H1 (cell line): ENCODE measurements around the gene C1QL2. TPM values are rescaled to one million over a fixed set of nuclear protein-coding genes. Genes with fewer than 3 reads are reported as not detected.

ENCODE experiments used
- CTCF ChIA-PET: fragments of 300-600 bp; sonication (Branson Sonifier 250); formaldehyde crosslinking; loops from one replicate; lab custom pipeline; 2021; ENCODE audit not compliant: partially characterized antibody; lab: Charles Lee
- POLR2A ChIA-PET: fragments of 300-600 bp; sonication (Branson Sonifier 250); formaldehyde crosslinking; loops from one replicate; lab custom pipeline; 2021; ENCODE audit warnings: inconsistent platforms; ENCODE audit not compliant: partially characterized antibody; lab: Charles Lee
- DNase-seq, 2 experiments: peaks; one replicate each; pipeline versions ENCODE4 v3.0.0 to v3.0.0-alpha.2; 2010 to 2022; ENCODE audit warnings: low spot score in 2 of 2, low read depth in 1 of 2, mixed read lengths in 1 of 2
- FAIRE-seq: peaks from 2 replicates; lab custom pipeline; 2011; peaks lifted over from hg19 to GRCh38; lab: Jason Lieb, UNC
- H2AFZ ChIP-seq: 2 replicates; pipeline ENCODE4 v1.8.1; 2012; ENCODE audit warnings: low read length, inconsistent platforms
- H2AK5ac ChIP-seq: 2 replicates; pipeline ENCODE4 v1.6.1; 2013; ENCODE audit warnings: low read depth, low read length
- H2BK120ac ChIP-seq: replicated peaks from 2 replicates; pipeline ENCODE3; 2013; ENCODE audit warnings: low read depth, low read length, inconsistent platforms
- H2BK12ac ChIP-seq: 2 replicates; pipeline ENCODE4 v1.6.1; 2013; ENCODE audit warnings: low read depth, low read length
- H2BK15ac ChIP-seq: 2 replicates; pipeline ENCODE4 v1.6.1; 2013; ENCODE audit warnings: low read length
- H2BK20ac ChIP-seq: 2 replicates; pipeline ENCODE4 v1.6.1; 2013; ENCODE audit warnings: low read length
- H2BK5ac ChIP-seq: 2 replicates; pipeline ENCODE4 v1.6.1; 2013; ENCODE audit warnings: low read depth, low read length
- H3K14ac ChIP-seq: 2 replicates; pipeline ENCODE4 v1.6.1; 2013; ENCODE audit warnings: inconsistent platforms; ENCODE audit not compliant: insufficient read length
- H3K18ac ChIP-seq: 2 replicates; pipeline ENCODE4 v1.6.1; 2013; ENCODE audit warnings: low read length; ENCODE audit errors: extremely low read depth
- H3K23ac ChIP-seq: 2 replicates; pipeline ENCODE4 v1.6.1; 2013; ENCODE audit warnings: inconsistent platforms; ENCODE audit not compliant: insufficient read length
- H3K23me2 ChIP-seq: 2 replicates; pipeline ENCODE4 v1.6.1; 2013; ENCODE audit warnings: low read depth, low read length
- H3K27ac ChIP-seq: 2 replicates; pipeline ENCODE4 v1.6.1; 2011; ENCODE audit warnings: low read depth, low read length, inconsistent platforms
- H3K27me3 ChIP-seq, 4 experiments: replicated peaks in 1 of 4; 1 replicate in 1 of 4; 2 replicates in 3 of 4; pipeline versions ENCODE4 v1.6.1 to v1.8.1; 2011 to 2013; ENCODE audit warnings: low read length in 3 of 4, mild to moderate bottlenecking in 3 of 4, inconsistent platforms in 2 of 4, mixed read lengths in 2 of 4, moderate library complexity in 1 of 4; ENCODE audit not compliant: control insufficient read depth in 3 of 4, insufficient read depth in 3 of 4; ENCODE audit errors: extremely low read depth in 1 of 4
- H3K36me3 ChIP-seq, 4 experiments: 2 replicates each; pipeline versions ENCODE4 v1.6.1 to v1.8.1; 2011 to 2013; ENCODE audit warnings: mild to moderate bottlenecking in 4 of 4, low read length in 3 of 4, moderate library complexity in 2 of 4, control low read depth in 1 of 4, inconsistent platforms in 1 of 4; ENCODE audit not compliant: insufficient read depth in 4 of 4, control insufficient read depth in 2 of 4
- H3K4ac ChIP-seq: replicated peaks from 2 replicates; pipeline ENCODE3; 2013; ENCODE audit warnings: low read length, low read depth, mixed read lengths, inconsistent platforms; ENCODE audit not compliant: insufficient read length
- H3K4me1 ChIP-seq, 4 experiments: replicated peaks in 1 of 4; 1 replicate in 1 of 4; 2 replicates in 3 of 4; pipeline versions ENCODE4 v1.6.1 to v1.8.1; 2011 to 2013; ENCODE audit warnings: low read length in 3 of 4, inconsistent platforms in 2 of 4, mixed read lengths in 1 of 4; ENCODE audit not compliant: insufficient read depth in 4 of 4, control insufficient read depth in 3 of 4
- H3K4me2 ChIP-seq, 2 experiments: 2 replicates each; pipeline versions ENCODE4 v1.6.1 to v1.8.1; 2011 to 2013; ENCODE audit warnings: low read depth in 2 of 2, low read length in 2 of 2, control low read depth in 1 of 2, inconsistent platforms in 1 of 2, mild to moderate bottlenecking in 1 of 2; ENCODE audit not compliant: insufficient read depth in 1 of 2
- H3K4me3 ChIP-seq, 4 experiments: fragments of 200-600, 300-600 bp in 1 of 4; sonication (generic), shearing (Covaris generic), sonication (Bioruptor Twin) in 1 of 4; 2 replicates each; pipeline versions ENCODE4 v1.5.1 to v1.8.1; 2011 to 2016; ENCODE audit warnings: low read length in 4 of 4, low read depth in 3 of 4, control low read depth in 2 of 4, inconsistent platforms in 2 of 4, mild to moderate bottlenecking in 2 of 4, mixed read lengths in 1 of 4, moderate library complexity in 1 of 4; ENCODE audit not compliant: insufficient read depth in 2 of 4; ENCODE audit errors: extremely low read depth in 1 of 4
- H3K56ac ChIP-seq: replicated peaks from 2 replicates; pipeline ENCODE3; 2013; ENCODE audit warnings: low read depth, mild to moderate bottlenecking, mixed read lengths, low read length, inconsistent platforms; ENCODE audit not compliant: insufficient read length
- H3K79me1 ChIP-seq: 2 replicates; pipeline ENCODE4 v1.6.1; 2013; ENCODE audit warnings: low read depth, low read length, control low read depth
- H3K79me2 ChIP-seq, 2 experiments: 2 replicates each; pipeline versions ENCODE4 v1.6.1 to v1.8.1; 2012 to 2013; ENCODE audit warnings: low read length in 2 of 2, mild to moderate bottlenecking in 2 of 2, inconsistent platforms in 1 of 2; ENCODE audit not compliant: insufficient read depth in 2 of 2, control insufficient read depth in 1 of 2
- H3K9ac ChIP-seq, 4 experiments: replicated peaks in 1 of 4; 1 replicate in 1 of 4; 2 replicates in 3 of 4; pipeline versions ENCODE4 v1.6.1 to v1.8.1; 2011 to 2013; ENCODE audit warnings: low read depth in 3 of 4, low read length in 3 of 4, control low read depth in 2 of 4, mild to moderate bottlenecking in 2 of 4, moderate library complexity in 2 of 4, inconsistent platforms in 1 of 4; ENCODE audit errors: extremely low read depth in 1 of 4
- H3K9me3 ChIP-seq, 2 experiments: 2 replicates each; pipeline versions ENCODE4 v1.6.1 to v1.8.1; 2012 to 2013; ENCODE audit warnings: mild to moderate bottlenecking in 2 of 2, moderate library complexity in 2 of 2, control low read depth in 1 of 2, inconsistent platforms in 1 of 2, low read depth in 1 of 2, low read length in 1 of 2, mixed read lengths in 1 of 2; ENCODE audit not compliant: insufficient read depth in 2 of 2
- H4K20me1 ChIP-seq, 2 experiments: replicated peaks in 1 of 2; 2 replicates each; pipeline versions ENCODE3 to v1.8.1; 2011 to 2013; ENCODE audit warnings: inconsistent platforms in 2 of 2, low read length in 2 of 2, mild to moderate bottlenecking in 1 of 2; ENCODE audit not compliant: insufficient read depth in 2 of 2, control insufficient read depth in 1 of 2
- H4K5ac ChIP-seq: 2 replicates; pipeline ENCODE4 v1.6.1; 2013; ENCODE audit warnings: low read length, low read depth, mixed read lengths, inconsistent platforms; ENCODE audit not compliant: insufficient read length
- H4K8ac ChIP-seq: 2 replicates; pipeline ENCODE4 v1.8.0; 2013; ENCODE audit warnings: mild to moderate bottlenecking, moderate library complexity, low read length, inconsistent platforms; ENCODE audit not compliant: insufficient read depth; ENCODE audit errors: extremely low read depth
- H4K91ac ChIP-seq: replicated peaks from 2 replicates; pipeline ENCODE3; 2013; ENCODE audit warnings: low read length, mixed read lengths, inconsistent platforms; ENCODE audit not compliant: insufficient read length
- BACH1 ChIP-seq: IDR thresholded peaks from 2 replicates; pipeline ENCODE4 v1.6.1; 2012; ENCODE audit warnings: low read length, improper control_type of control experiment
- BCL11A ChIP-seq, 2 experiments: IDR thresholded peaks; one replicate each; pipeline ENCODE4 v1.6.1; 2011; ENCODE audit warnings: low read depth in 2 of 2, low read length in 2 of 2, mild to moderate bottlenecking in 2 of 2
- CBX5 ChIP-seq: fragments of 300-800, 300-1000 bp; sonication (generic); IDR thresholded peaks from 2 replicates; pipeline ENCODE4 v1.7.1; 2016; ENCODE audit warnings: antibody characterized with exemption, low read length, low read depth
- CREB1 ChIP-seq: IDR thresholded peaks from 2 replicates; pipeline ENCODE4 v1.6.1; 2012; ENCODE audit warnings: inconsistent platforms
- HDAC6 ChIP-seq: IDR thresholded peaks from one replicate; pipeline ENCODE4 v1.7.1; 2012; ENCODE audit warnings: low read depth, mild to moderate bottlenecking, inconsistent platforms, low read length, moderate library complexity
- KDM5A ChIP-seq: fragments of 200-600 bp; IDR thresholded peaks from 2 replicates; pipeline ENCODE4 v1.7.1; 2012; ENCODE audit warnings: mild to moderate bottlenecking, low read length, inconsistent platforms, mixed read lengths
- NRF1 ChIP-seq: IDR thresholded peaks from 2 replicates; pipeline ENCODE4 v1.6.1; 2011; ENCODE audit warnings: mild to moderate bottlenecking, low read depth, low read length, improper control_type of control experiment
- SAP30 ChIP-seq: fragments of 300-600 bp; sonication (generic); IDR thresholded peaks from 2 replicates; pipeline ENCODE4 v1.7.1; 2012; ENCODE audit warnings: low read length, moderate library complexity, mild to moderate bottlenecking, inconsistent platforms; ENCODE audit not compliant: insufficient read depth, insufficient replicate concordance
- SRF ChIP-seq: IDR thresholded peaks from 2 replicates; pipeline ENCODE4 v1.6.1; 2011; ENCODE audit warnings: mild to moderate bottlenecking, low read depth, low read length, moderate library complexity
- TAF7 ChIP-seq: optimal IDR thresholded peaks from 2 replicates; pipeline ENCODE3; 2011; ENCODE audit warnings: low read depth, mild to moderate bottlenecking, inconsistent platforms, low read length, moderate library complexity, borderline replicate concordance
- polyA plus RNA-seq, 7 experiments: library from polyadenylated mRNA; depleted of rRNA in 3 of 7; stranded (reverse) in 5 of 7; unstranded in 2 of 7; fragments of >200 nt in 5 of 7; fragments of 200-250 nt in 2 of 7; gene quantifications; 1 replicate in 5 of 7; 2 replicates in 1 of 7; 4 replicates in 1 of 7; pipeline versions ENCODE4 v1.2.1 to v1.2.3, GENCODE V29; 2011 to 2013; ENCODE audit warnings: missing spikeins in 2 of 7, mixed read lengths in 2 of 7
- total RNA-seq: library from RNA; stranded (reverse); fragmentation: NEBNext Ultra II Directional; extraction: Animal tissue kit (Norgen Biotek cat#: 25700); gene quantifications from 2 replicates; pipeline ENCODE4 v1.2.1, GENCODE V29; 2021
- TF ChIP-seq, protein P1 (sequence below): IDR thresholded peaks from 2 replicates; pipeline ENCODE4 v1.6.1; 2011; ENCODE audit warnings: low read depth, mild to moderate bottlenecking, low read length; ENCODE audit not compliant: insufficient read depth
- TF ChIP-seq, protein P2 (sequence below), 3 experiments: IDR thresholded peaks; 1 replicate in 2 of 3; 2 replicates in 1 of 3; pipeline versions ENCODE4 v1.5.1 to v1.6.1; 2011; ENCODE audit warnings: low read length in 3 of 3, mild to moderate bottlenecking in 3 of 3, inconsistent platforms in 2 of 3, low read depth in 1 of 3, moderate library complexity in 1 of 3; ENCODE audit not compliant: insufficient read depth in 1 of 3; ENCODE audit errors: control extremely low read depth in 1 of 3

The C1QL2 gene
- total and polyA plus RNA-seq, 2 of the 8 experiments (the other 6 are each of a cell fraction or from before 2014, with no cell fraction given) = 0.80 to 0.88 TPM

DNA sequence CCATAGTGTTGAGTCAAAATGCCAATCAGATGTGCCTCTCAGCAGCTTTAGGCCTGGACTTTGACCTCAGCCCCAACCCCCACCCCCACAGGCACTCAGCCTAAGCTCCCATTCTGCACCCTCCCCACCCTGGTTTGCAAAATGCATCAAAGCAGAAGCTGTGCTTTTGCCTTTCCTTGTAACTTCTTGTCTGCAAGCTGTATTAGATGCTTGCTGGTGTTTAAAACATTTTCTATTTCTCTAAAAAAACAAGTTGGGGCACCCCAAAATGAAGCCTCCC is 38.5 kb upstream of the C1QL2 start:
- Histone ChIP-seq H4K5ac (no peak overlapping the region), H3K27ac (no peak overlapping the region), H2BK20ac (no peak overlapping the region), H3K4me3 (peak overlapping the region in 1 of 4 experiments; percentile 29; a peak in 1 of 8 replicates), H3K79me2 (no peaks in the 10 kb centered on the region), H2BK120ac (peak overlapping the region; percentile 44), H2AK5ac (no peak overlapping the region), H3K36me3 (no peaks in the 10 kb centered on the region), H3K23me2 (no peaks in the 10 kb centered on the region), H3K4ac (no peak overlapping the region), H4K8ac (no peak overlapping the region), H3K4me1 (peaks cover 3 to 14% (median 7%) of the 10 kb centered on the region in 4 experiments; a peak in 5 of 7 replicates), H3K79me1 (no peaks in the 10 kb centered on the region), H3K9me3 (no peaks in the 10 kb centered on the region), H2BK12ac (peak overlapping the region; percentile 4; the same call in 1 of the 2 replicates), H2AFZ (no peak overlapping the region), H3K23ac (no peak overlapping the region), H2BK5ac (peak overlapping the region; percentile 2; the same call in 1 of the 2 replicates), H4K20me1 (no peaks in the 10 kb centered on the region), H3K14ac (no peak overlapping the region), H3K56ac (no peak overlapping the region), H2BK15ac (no peak overlapping the region), H3K9ac (no peak overlapping the region), H3K27me3 (no peaks in the 10 kb centered on the region; a peak in 1 of 7 replicates), H4K91ac (no peak overlapping the region), H3K4me2 (peak overlapping the region; percentile 57 to 58; a peak in 3 of 4 replicates), H3K18ac (no peak overlapping the region)
- ChIA-PET POLR2A (interaction anchor here (1.2 to 2.7 kb wide), 3 partner anchors 9 to 59 kb away, joined by 5 to 11 read pairs (median 5); no protein-coding TSS in a partner anchor), CTCF (interaction anchor here (0.8 to 3.8 kb wide), 8 partner anchors 17 to 315 kb away, joined by 4 to 23 read pairs (median 4); no protein-coding TSS in a partner anchor)
- DNase-seq (no peak), FAIRE-seq (no peak)
- TF ChIP-seq SRF = no peak
- no peak for TF ChIP-seq CREB1
- TF ChIP-seq BCL11A (IDR thresholded peaks at IDR 0.05; ENCODE audit: low read depth in 2 of 2, low read length in 2 of 2) = no peak
- TF ChIP-seq SAP30 = no peak
- no peak for TF ChIP-seq HDAC6
- TF ChIP-seq, protein P1, sequence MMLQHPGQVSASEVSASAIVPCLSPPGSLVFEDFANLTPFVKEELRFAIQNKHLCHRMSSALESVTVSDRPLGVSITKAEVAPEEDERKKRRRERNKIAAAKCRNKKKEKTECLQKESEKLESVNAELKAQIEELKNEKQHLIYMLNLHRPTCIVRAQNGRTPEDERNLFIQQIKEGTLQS = no peak
- no peak for TF ChIP-seq TAF7
- TF ChIP-seq, protein P2, sequence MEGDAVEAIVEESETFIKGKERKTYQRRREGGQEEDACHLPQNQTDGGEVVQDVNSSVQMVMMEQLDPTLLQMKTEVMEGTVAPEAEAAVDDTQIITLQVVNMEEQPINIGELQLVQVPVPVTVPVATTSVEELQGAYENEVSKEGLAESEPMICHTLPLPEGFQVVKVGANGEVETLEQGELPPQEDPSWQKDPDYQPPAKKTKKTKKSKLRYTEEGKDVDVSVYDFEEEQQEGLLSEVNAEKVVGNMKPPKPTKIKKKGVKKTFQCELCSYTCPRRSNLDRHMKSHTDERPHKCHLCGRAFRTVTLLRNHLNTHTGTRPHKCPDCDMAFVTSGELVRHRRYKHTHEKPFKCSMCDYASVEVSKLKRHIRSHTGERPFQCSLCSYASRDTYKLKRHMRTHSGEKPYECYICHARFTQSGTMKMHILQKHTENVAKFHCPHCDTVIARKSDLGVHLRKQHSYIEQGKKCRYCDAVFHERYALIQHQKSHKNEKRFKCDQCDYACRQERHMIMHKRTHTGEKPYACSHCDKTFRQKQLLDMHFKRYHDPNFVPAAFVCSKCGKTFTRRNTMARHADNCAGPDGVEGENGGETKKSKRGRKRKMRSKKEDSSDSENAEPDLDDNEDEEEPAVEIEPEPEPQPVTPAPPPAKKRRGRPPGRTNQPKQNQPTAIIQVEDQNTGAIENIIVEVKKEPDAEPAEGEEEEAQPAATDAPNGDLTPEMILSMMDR (IDR thresholded peaks at IDR 0.05; ENCODE audit: control extremely low read depth in 1 of 3, insufficient read depth in 1 of 3, low read depth in 1 of 3, low read length in 3 of 3) = no peak
- no peak for TF ChIP-seq NRF1
- TF ChIP-seq BACH1 = no peak
- no peak for TF ChIP-seq CBX5
- TF ChIP-seq KDM5A = no peak
